SK-N-SH (cell line): ENCODE results near the gene ELP4. TPM values are rescaled to one million over a fixed set of nuclear protein-coding genes. Genes with fewer than 3 reads are reported as not detected.
A peak's percentile ranks its signal among the peaks of the same experiment; 100 is the strongest.

Experiments used
- CTCF ChIA-PET: fragments of 300-600, 350-600 bp; formaldehyde crosslinking; extraction: SDS; loops from one replicate; lab custom pipeline; 2021; lab: Yijun Ruan, JAX
- POLR2A ChIA-PET: fragments of 350-600 bp; sonication (Branson Sonifier 250); formaldehyde crosslinking; extraction: SDS; loops from one replicate; lab custom pipeline; 2020; ENCODE audit warnings: antibody characterized with exemption, inconsistent platforms; lab: Yijun Ruan, JAX
- DNase-seq: peaks from one replicate; pipeline ENCODE4 v3.0.0; 2012
- H2AFZ ChIP-seq: fragments of 200-600 bp; sonication (generic); 2 replicates; pipeline ENCODE4 v1.8.1; 2016; ENCODE audit warnings: antibody characterized with exemption, mild to moderate bottlenecking, low read depth
- H3F3A ChIP-seq: fragments of 200-600 bp; sonication (generic); replicated peaks from 2 replicates; pipeline ENCODE3; 2016; ENCODE audit warnings: antibody characterized with exemption, mild to moderate bottlenecking; ENCODE audit not compliant: insufficient read depth
- H3K27ac ChIP-seq, 2 experiments: fragments of 200-500 bp in 1 of 2; fragments of 200-600 bp in 1 of 2; sonication (Bioruptor generic) in 1 of 2; sonication (generic), shearing (Covaris generic) in 1 of 2; 2 replicates each; pipeline versions ENCODE4 v1.5.1 to v1.6.1; 2014 to 2016; ENCODE audit warnings: low read depth in 2 of 2, inconsistent platforms in 1 of 2, low read length in 1 of 2, mild to moderate bottlenecking in 1 of 2, mixed read lengths in 1 of 2
- H3K27me3 ChIP-seq: fragments of 200-600 bp; sonication (generic), shearing (Covaris generic); 2 replicates; pipeline ENCODE4 v1.6.1; 2016; ENCODE audit warnings: mixed run types; ENCODE audit not compliant: insufficient read depth
- H3K36me3 ChIP-seq, 2 experiments: fragments of 200-500 bp in 1 of 2; fragments of 200-600 bp in 1 of 2; sonication (Bioruptor generic) in 1 of 2; sonication (generic) in 1 of 2; replicated peaks in 1 of 2; 2 replicates each; pipeline versions ENCODE3 to v1.5.1; 2014 to 2016; ENCODE audit warnings: low read length in 1 of 2, mild to moderate bottlenecking in 1 of 2; ENCODE audit not compliant: insufficient read depth in 2 of 2, control insufficient read depth in 1 of 2
- H3K4me1 ChIP-seq, 2 experiments: fragments of 200-500 bp in 1 of 2; fragments of 200-600 bp in 1 of 2; sonication (Bioruptor generic) in 1 of 2; sonication (generic), shearing (Covaris generic) in 1 of 2; 2 replicates each; pipeline versions ENCODE4 v1.5.1 to v1.6.1; 2014 to 2016; ENCODE audit warnings: low read depth in 1 of 2, low read length in 1 of 2, mixed run types in 1 of 2; ENCODE audit not compliant: insufficient read depth in 2 of 2, control insufficient read depth in 1 of 2
- H3K4me2 ChIP-seq: fragments of 200-600 bp; sonication (generic), shearing (Covaris generic); 2 replicates; pipeline ENCODE4 v1.6.1; 2017; ENCODE audit warnings: mixed run types
- H3K4me3 ChIP-seq, 2 experiments: fragments of 200-500 bp in 1 of 2; fragments of 200-600 bp in 1 of 2; sonication (Bioruptor generic) in 1 of 2; sonication (generic), shearing (Covaris generic) in 1 of 2; 2 replicates each; pipeline versions ENCODE4 v1.5.1 to v1.8.1; 2014 to 2016; ENCODE audit warnings: low read depth in 2 of 2, inconsistent platforms in 1 of 2, low read length in 1 of 2, mild to moderate bottlenecking in 1 of 2, mixed read lengths in 1 of 2, moderate library complexity in 1 of 2
- H3K79me2 ChIP-seq: fragments of 200-600 bp; sonication (generic); 2 replicates; pipeline ENCODE4 v1.8.1; 2017; ENCODE audit warnings: mild to moderate bottlenecking; ENCODE audit not compliant: insufficient read depth
- H3K9ac ChIP-seq: fragments of 200-600 bp; sonication (generic); 2 replicates; pipeline ENCODE4 v1.6.1; 2017; ENCODE audit warnings: mixed run types
- H3K9me2 ChIP-seq: fragments of 200-600 bp; sonication (generic); 2 replicates; pipeline ENCODE4 v1.6.1; 2017; ENCODE audit warnings: mixed run types
- H3K9me3 ChIP-seq: fragments of 200-600 bp; sonication (generic); 2 replicates; pipeline ENCODE4 v1.6.1; 2017; ENCODE audit warnings: mixed run types, mild to moderate bottlenecking, moderate library complexity
- H4K20me1 ChIP-seq: fragments of 200-600 bp; sonication (generic); 2 replicates; pipeline ENCODE4 v1.6.1; 2017; ENCODE audit warnings: mild to moderate bottlenecking, mixed run types; ENCODE audit not compliant: insufficient read depth
- CHD2 ChIP-seq: fragments of 150-350 bp; IDR thresholded peaks from 2 replicates; pipeline ENCODE4 v1.6.1; 2018; ENCODE audit warnings: low read length; ENCODE audit not compliant: partially characterized antibody
- EP300 ChIP-seq, 2 experiments: IDR thresholded peaks; 2 replicates each; pipeline versions ENCODE4 v1.4.0 to v1.6.1; 2012; ENCODE audit warnings: borderline replicate concordance in 1 of 2, low read depth in 1 of 2, low read length in 1 of 2
- EZH2phosphoT487 ChIP-seq: fragments of 200-600 bp; sonication (generic); IDR thresholded peaks from 2 replicates; pipeline ENCODE4 v1.6.1; 2017; ENCODE audit warnings: low read depth, mixed run types, mild to moderate bottlenecking, antibody characterized with exemption, moderate library complexity, borderline replicate concordance
- FOXM1 ChIP-seq: IDR thresholded peaks from 2 replicates; pipeline ENCODE4 v1.4.0; 2012; ENCODE audit warnings: low read depth, mild to moderate bottlenecking
- MEF2A ChIP-seq: IDR thresholded peaks from 2 replicates; pipeline ENCODE4 v1.4.0; 2012; ENCODE audit warnings: low read depth, borderline replicate concordance
- NFIC ChIP-seq: IDR thresholded peaks from 2 replicates; pipeline ENCODE4 v1.4.0; 2012; ENCODE audit warnings: borderline replicate concordance
- POLR2AphosphoS5 ChIP-seq: IDR thresholded peaks from 2 replicates; pipeline ENCODE4 v1.6.1; 2012; ENCODE audit warnings: low read depth, low read length
- RCOR1 ChIP-seq: fragments of 150-350 bp; IDR thresholded peaks from 2 replicates; pipeline ENCODE4 v1.6.1; 2017; ENCODE audit warnings: antibody characterized with exemption, low read length
- RFX5 ChIP-seq: IDR thresholded peaks from 2 replicates; pipeline ENCODE4 v1.6.1; 2012; ENCODE audit warnings: mild to moderate bottlenecking, improper control_type of control experiment, low read length
- USF1 ChIP-seq: IDR thresholded peaks from 2 replicates; pipeline ENCODE4 v1.4.0; 2012; ENCODE audit warnings: low read depth, borderline replicate concordance
- WGBS: methylation state at CpG from one replicate; pipeline ENCODE4 v1.1.6; 2017; ENCODE audit warnings: low lambda C conversion rate; 5-methylcytosine and 5-hydroxymethylcytosine counted together
- polyA plus RNA-seq, 3 experiments: library from polyadenylated mRNA; depleted of rRNA; stranded (reverse); fragments of >200 nt; gene quantifications; 2 replicates each; pipeline ENCODE4 v1.2.3, GENCODE V29; 2012
- TF ChIP-seq, protein P1 (sequence below): IDR thresholded peaks from 2 replicates; pipeline ENCODE4 v1.4.0; 2012; ENCODE audit warnings: low read depth, borderline replicate concordance

Gene ELP4
- polyA plus RNA-seq, 1 of the 3 experiments (the other 2 are of a cell fraction), result 7.0 TPM

- POLR2A ChIA-PET, result no interaction called here
Observed at GRCh38 chr11:31806928-31807798, 297.6 kb downstream of the ELP4 start.

GRCh38 chr11:31807799-31808667 lies 298.5 kb downstream of the ELP4 start:
- Histone ChIP-seq H3K4me3 (no peak overlapping the region), H3K9me2 (no peaks in the 10 kb centered on the region), H4K20me1 (peaks cover 13% of the 10 kb centered on the region; the same call in 1 of the 2 replicates), H3K36me3 (no peaks in the 10 kb centered on the region), H3K27ac (no peak overlapping the region), H3K9me3 (no peaks in the 10 kb centered on the region), H3K27me3 (peaks cover 98% of the 10 kb centered on the region), H3K4me1 (peaks cover 0 to 6% of the 10 kb centered on the region in 2 experiments; a peak in 2 of 4 replicates), H3K9ac (no peak overlapping the region), H3K4me2 (no peak overlapping the region), H2AFZ (no peak overlapping the region), H3F3A (no peaks in the 10 kb centered on the region), H3K79me2 (no peaks in the 10 kb centered on the region)
- DNase-seq, result no peak
- ChIA-PET POLR2A (no interaction called here), CTCF (interaction anchor here (0.6 to 1.9 kb wide), 6 partner anchors 9 to 227 kb away, joined by 3 to 6 read pairs (median 4); no protein-coding TSS in a partner anchor)
- WGBS, result 10% methylated on average over 9 of the region's 9 CpGs
- TF ChIP-seq FOXM1 (no peak), MEF2A (no peak), EP300 (IDR thresholded peaks at IDR 0.05; ENCODE audit: borderline replicate concordance in 1 of 2, low read depth in 1 of 2, low read length in 1 of 2) (no peak), EZH2phosphoT487 (no peak), RFX5 (no peak), USF1 (no peak), RCOR1 (no peak), CHD2 (no peak), POLR2AphosphoS5 (no peak)
- TF ChIP-seq, protein P1, sequence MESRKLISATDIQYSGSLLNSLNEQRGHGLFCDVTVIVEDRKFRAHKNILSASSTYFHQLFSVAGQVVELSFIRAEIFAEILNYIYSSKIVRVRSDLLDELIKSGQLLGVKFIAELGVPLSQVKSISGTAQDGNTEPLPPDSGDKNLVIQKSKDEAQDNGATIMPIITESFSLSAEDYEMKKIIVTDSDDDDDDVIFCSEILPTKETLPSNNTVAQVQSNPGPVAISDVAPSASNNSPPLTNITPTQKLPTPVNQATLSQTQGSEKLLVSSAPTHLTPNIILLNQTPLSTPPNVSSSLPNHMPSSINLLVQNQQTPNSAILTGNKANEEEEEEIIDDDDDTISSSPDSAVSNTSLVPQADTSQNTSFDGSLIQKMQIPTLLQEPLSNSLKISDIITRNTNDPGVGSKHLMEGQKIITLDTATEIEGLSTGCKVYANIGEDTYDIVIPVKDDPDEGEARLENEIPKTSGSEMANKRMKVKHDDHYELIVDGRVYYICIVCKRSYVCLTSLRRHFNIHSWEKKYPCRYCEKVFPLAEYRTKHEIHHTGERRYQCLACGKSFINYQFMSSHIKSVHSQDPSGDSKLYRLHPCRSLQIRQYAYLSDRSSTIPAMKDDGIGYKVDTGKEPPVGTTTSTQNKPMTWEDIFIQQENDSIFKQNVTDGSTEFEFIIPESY, result no peak

More at GRCh38 chr11:31806928-31807798, 297.6 kb downstream of the ELP4 start:
- no peak overlapping the region for H2AFZ ChIP-seq
- no peak overlapping the region for H3K9ac ChIP-seq
- H3K4me1 ChIP-seq, result no peaks in the 10 kb centered on the region; a peak in 2 of 4 replicates
- peaks cover 98% of the 10 kb centered on the region for H3K27me3 ChIP-seq
- no peak overlapping the region for H3K4me3 ChIP-seq
- 23% methylated on average over 13 of the region's 13 CpGs for WGBS
- H3K27ac ChIP-seq, result no peak overlapping the region
- peak; percentile 20 for DNase-seq
- H4K20me1 ChIP-seq, result peaks cover 13% of the 10 kb centered on the region; the same call in 1 of the 2 replicates
- H3K79me2 ChIP-seq, result no peaks in the 10 kb centered on the region
- peaks cover under 1% of the 10 kb centered on the region for H3F3A ChIP-seq
- no peaks in the 10 kb centered on the region for H3K36me3 ChIP-seq
- no peaks in the 10 kb centered on the region for H3K9me2 ChIP-seq
- H3K9me3 ChIP-seq, result no peaks in the 10 kb centered on the region
- CTCF ChIA-PET, result interaction anchor here (0.6 to 1.3 kb wide), 4 partner anchors 10 to 226 kb away, joined by 3 to 4 read pairs (median 3); no protein-coding TSS in a partner anchor
- no peak overlapping the region for H3K4me2 ChIP-seq
- TF ChIP-seq NFIC (no peak), EZH2phosphoT487 (peak; percentile 5; the same call in 1 of the 2 replicates)
- TF ChIP-seq, all 33 proteins: peak for 1
